Omental fat pad (tissue), 4 donors: ENCODE results near the gene ABCA12. TPM values are rescaled to one million over a fixed set of nuclear protein-coding genes. Genes with fewer than 3 reads are reported as not detected.

Experiments used
- ATAC-seq: fragments of 150-250 bp; one replicate; pipeline ENCODE4 v1.9.1; 2016; ENCODE audit warnings: mild to moderate bottlenecking, moderate library complexity; ENCODE audit not compliant: low FRiP score
- DNase-seq: peaks from one replicate; pipeline ENCODE4 v3.0.0-alpha.2; 2019; ENCODE audit warnings: low spot score
- CTCF ChIP-seq, 3 donors: fragments of 450-650 bp; IDR thresholded peaks; one replicate each; pipeline ENCODE4 v1.5.1; 2016 to 2017; ENCODE audit warnings: antibody characterized with exemption in 3 of 3, mild to moderate bottlenecking in 3 of 3, moderate library complexity in 2 of 3
- total RNA-seq, 4 donors: library from RNA; depleted of rRNA; stranded (reverse); fragments of >200 nt; gene quantifications; one replicate each; pipeline ENCODE4 v1.1.0, GENCODE V29; 2016

ABCA12 gene
- total RNA-seq, 4 donors from 2014 or later: not detected

- TF ChIP-seq CTCF (IDR thresholded peaks at IDR 0.05): no peak
- no peak for ATAC-seq
- no peak for DNase-seq
Observed at GRCh38 chr2:215019085-215019484, 119.3 kb downstream of the ABCA12 start.

GRCh38 chr2:215015421-215015820 lies 123.0 kb downstream of the ABCA12 start:
- ATAC-seq (no peak), DNase-seq (no peak)
- no peak for TF ChIP-seq CTCF (IDR thresholded peaks at IDR 0.05)

GRCh38 chr2:215010390-215010789 lies 128.0 kb downstream of the ABCA12 start:
- ATAC-seq (no peak), DNase-seq (no peak)
- TF ChIP-seq CTCF (IDR thresholded peaks at IDR 0.05): no peak

GRCh38 chr2:215003001-215003400 lies 135.4 kb downstream of the ABCA12 start:
- DNase-seq (no peak), ATAC-seq (no peak)
- TF ChIP-seq CTCF (IDR thresholded peaks at IDR 0.05): no peak

- ATAC-seq (no peak), DNase-seq (no peak)
- TF ChIP-seq CTCF (IDR thresholded peaks at IDR 0.05): no peak
Observed at GRCh38 chr2:215002500-215002899, 135.9 kb downstream of the ABCA12 start.

GRCh38 chr2:215000721-215001120 lies 137.7 kb downstream of the ABCA12 start:
- no peak for ATAC-seq

More at GRCh38 chr2:215000721-215001120, 137.7 kb downstream of the ABCA12 start:
- no peak for DNase-seq
- TF ChIP-seq CTCF (IDR thresholded peaks at IDR 0.05): no peak
